ENCODE measurements around the gene NUDT21. TPM values are rescaled to one million over a fixed set of nuclear protein-coding genes. Genes with fewer than 3 reads are reported as not detected.
"Not testable (repeated sequence)": the region's sequence is repeated elsewhere in the genome, so short reads cannot be mapped to it uniquely, and the experiment has no call there.

The NUDT21 gene
- total RNA-seq, 1 donor from 2014 or later = 141 TPM

- peak in 1 of 2 experiments; percentile 47 for DNase-seq (ENCODE audit: low spot score in 2 of 2, unreplicated experiment in 2 of 2)
- Mint-ChIP-seq H3K27ac (peak overlapping the region; percentile 75), H3K36me3 (peaks cover 75% of the 10 kb centered on the region), H3K4me1 (peaks cover 9% of the 10 kb centered on the region), H3K27me3 (ENCODE audit: low read depth) (no peaks in the 10 kb centered on the region), H3K9me3 (peaks cover 32% of the 10 kb centered on the region), H3K4me3 (no peak overlapping the region)
- no peak for TF ChIP-seq CTCF (IDR thresholded peaks at IDR 0.05; ENCODE audit: unreplicated experiment)
Measured at GRCh38 chr16:56382901-56383355, 68.2 kb downstream of the NUDT21 start.

GRCh38 chr16:56382459-56382858 lies 68.7 kb downstream of the NUDT21 start:
- H3K9me3 Mint-ChIP-seq = peaks cover 37% of the 10 kb centered on the region

GRCh38 chr16:56380778-56381485 lies 70.2 kb downstream of the NUDT21 start:
- not testable (repeated sequence) for H3K4me1 Mint-ChIP-seq; H3K27ac Mint-ChIP-seq; H3K4me3 Mint-ChIP-seq; H3K27me3 Mint-ChIP-seq (ENCODE audit: low read depth); DNase-seq (ENCODE audit: low spot score in 2 of 2, unreplicated experiment in 2 of 2)
- Mint-ChIP-seq H3K9me3 (peaks cover 40% of the 10 kb centered on the region), H3K36me3 (peaks cover 78% of the 10 kb centered on the region)

More at GRCh38 chr16:56382459-56382858, 68.7 kb downstream of the NUDT21 start:
- Mint-ChIP-seq H3K27ac (no peak overlapping the region), H3K4me1 (peaks cover 9% of the 10 kb centered on the region), H3K36me3 (peaks cover 77% of the 10 kb centered on the region), H3K27me3 (ENCODE audit: low read depth) (no peaks in the 10 kb centered on the region), H3K4me3 (no peak overlapping the region)
- no peak for TF ChIP-seq CTCF (IDR thresholded peaks at IDR 0.05; ENCODE audit: unreplicated experiment)
- no peak for DNase-seq (ENCODE audit: low spot score in 2 of 2, unreplicated experiment in 2 of 2)

Other genes starting within 250 kb of the NUDT21 start
- gene AMFR, start 25.8 kb downstream of the NUDT21 start, total RNA-seq = 54.6 to 60.0 TPM (median 58.1 TPM) in 3 replicates
- 34.3 to 37.2 TPM (median 35.5 TPM) in 3 replicates for gene OGFOD1, start 222 bp upstream of the NUDT21 start, total RNA-seq
- gene BBS2, start 68.7 kb upstream of the NUDT21 start, total RNA-seq = 58.2 to 63.1 TPM (median 60.8 TPM) in 3 replicates
- not detected in 3 replicates for gene MT4, start 113.7 kb upstream of the NUDT21 start, total RNA-seq
- gene MT3, start 138.2 kb upstream of the NUDT21 start, total RNA-seq = not detected in 3 replicates
- gene MT2A, start 157.3 kb upstream of the NUDT21 start, total RNA-seq = 4.4 to 5.7 TPM (median 5.3 TPM) in 3 replicates
- 0.99 TPM in 1 of 3 replicates, not detected in the others for gene MT1E, start 174.4 kb upstream of the NUDT21 start, total RNA-seq
- gene MT1M, start 181.3 kb upstream of the NUDT21 start, total RNA-seq = not detected in 3 replicates
- gene MT1A, start 187.3 kb upstream of the NUDT21 start, total RNA-seq = not detected in 3 replicates
- not detected in 3 replicates for gene MT1B, start 200.6 kb upstream of the NUDT21 start, total RNA-seq
- gene MT1F, start 206.6 kb upstream of the NUDT21 start, total RNA-seq = 0.63 to 0.95 TPM (median 0.66 TPM) in 3 replicates
- not detected in 3 replicates for gene MT1G, start 216.7 kb upstream of the NUDT21 start, total RNA-seq
- not detected in 3 replicates for gene MT1H, start 218.5 kb upstream of the NUDT21 start, total RNA-seq
- gene MT1X, start 231.1 kb upstream of the NUDT21 start, total RNA-seq = 6.8 to 8.9 TPM (median 7.1 TPM) in 3 replicates

Data from mesothelial cell of epicardium (in vitro differentiated cells).